GM12875 (cell line): Measurements from ENCODE around the gene FLCN.

Source experiments
- H3K4me3 ChIP-seq: one replicate; pipeline ENCODE4 v1.5.1; 2011; ENCODE audit warnings: low read depth, low read length, control low read depth
- TF ChIP-seq, protein P1 (sequence below): IDR thresholded peaks from 2 replicates; pipeline ENCODE4 v1.5.1; 2011; ENCODE audit warnings: low read depth, mild to moderate bottlenecking, control low read depth, inconsistent platforms, low read length, moderate library complexity, borderline replicate concordance; ENCODE audit not compliant: insufficient read depth

Gene FLCN

DNA sequence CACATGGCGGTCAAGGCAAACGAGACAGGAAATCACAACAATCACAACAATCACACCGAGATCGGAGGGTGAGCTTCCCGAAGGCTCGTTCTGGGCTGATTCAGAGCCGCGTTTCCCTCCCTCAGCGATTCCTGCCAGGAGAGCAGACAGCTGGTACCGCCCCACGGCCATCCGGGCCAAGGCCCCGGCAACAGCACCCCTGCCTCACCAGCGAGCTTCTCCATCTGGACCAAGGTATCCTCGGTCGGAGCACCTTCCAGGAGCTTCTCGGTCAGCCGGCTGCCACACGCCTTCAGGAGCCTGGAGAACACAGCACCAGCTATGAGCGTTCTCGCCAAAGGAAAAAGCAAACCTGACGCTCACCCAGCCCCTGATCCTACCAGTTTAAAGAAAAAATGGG lies 15.6 kb downstream of the FLCN start:
- TF ChIP-seq, protein P1, sequence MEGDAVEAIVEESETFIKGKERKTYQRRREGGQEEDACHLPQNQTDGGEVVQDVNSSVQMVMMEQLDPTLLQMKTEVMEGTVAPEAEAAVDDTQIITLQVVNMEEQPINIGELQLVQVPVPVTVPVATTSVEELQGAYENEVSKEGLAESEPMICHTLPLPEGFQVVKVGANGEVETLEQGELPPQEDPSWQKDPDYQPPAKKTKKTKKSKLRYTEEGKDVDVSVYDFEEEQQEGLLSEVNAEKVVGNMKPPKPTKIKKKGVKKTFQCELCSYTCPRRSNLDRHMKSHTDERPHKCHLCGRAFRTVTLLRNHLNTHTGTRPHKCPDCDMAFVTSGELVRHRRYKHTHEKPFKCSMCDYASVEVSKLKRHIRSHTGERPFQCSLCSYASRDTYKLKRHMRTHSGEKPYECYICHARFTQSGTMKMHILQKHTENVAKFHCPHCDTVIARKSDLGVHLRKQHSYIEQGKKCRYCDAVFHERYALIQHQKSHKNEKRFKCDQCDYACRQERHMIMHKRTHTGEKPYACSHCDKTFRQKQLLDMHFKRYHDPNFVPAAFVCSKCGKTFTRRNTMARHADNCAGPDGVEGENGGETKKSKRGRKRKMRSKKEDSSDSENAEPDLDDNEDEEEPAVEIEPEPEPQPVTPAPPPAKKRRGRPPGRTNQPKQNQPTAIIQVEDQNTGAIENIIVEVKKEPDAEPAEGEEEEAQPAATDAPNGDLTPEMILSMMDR = no peak
- H3K4me3 ChIP-seq = no peak overlapping the region

DNA sequence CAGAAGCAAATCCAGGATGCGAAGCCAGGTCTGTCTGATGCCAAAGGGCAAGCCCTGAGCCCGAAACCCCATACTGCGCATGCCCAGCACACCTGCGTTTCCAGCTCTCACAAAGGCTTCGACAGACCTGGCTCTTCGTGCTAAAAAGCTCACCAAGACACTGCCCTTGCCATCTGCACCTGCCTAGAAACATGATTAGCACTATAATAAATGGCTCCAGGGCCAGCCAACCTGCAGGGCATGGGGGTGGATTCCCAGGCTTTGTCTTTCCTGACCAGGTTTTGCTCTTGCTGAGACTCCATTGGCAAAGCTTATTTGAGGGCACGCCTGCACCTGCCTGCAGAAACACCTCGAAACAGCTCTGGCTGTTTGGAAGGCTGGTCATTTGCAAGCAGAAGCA lies 16.4 kb downstream of the FLCN start:
- H3K4me3 ChIP-seq = no peak overlapping the region
- TF ChIP-seq, protein P1 = no peak

DNA sequence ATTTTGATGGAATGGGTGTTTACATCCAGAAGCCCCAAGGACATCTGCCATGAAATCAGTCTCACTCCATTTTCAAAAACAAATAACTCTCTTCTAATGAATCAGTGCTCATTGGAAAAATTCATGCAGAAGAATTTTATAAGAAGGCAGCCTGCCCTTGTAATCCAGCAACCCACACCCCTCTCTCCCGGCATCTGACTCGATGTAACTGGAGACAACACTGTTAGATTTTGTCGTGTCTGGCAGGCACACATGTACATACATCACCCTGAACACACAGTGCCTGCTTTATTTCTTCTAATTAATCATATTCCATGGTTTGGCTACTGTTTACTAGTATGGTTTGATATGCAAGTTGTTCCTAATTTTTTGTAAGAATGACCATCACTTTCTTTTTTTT lies 19.0 kb downstream of the FLCN start:
- H3K4me3 ChIP-seq = no peak overlapping the region
- TF ChIP-seq, protein P1 = no peak

DNA sequence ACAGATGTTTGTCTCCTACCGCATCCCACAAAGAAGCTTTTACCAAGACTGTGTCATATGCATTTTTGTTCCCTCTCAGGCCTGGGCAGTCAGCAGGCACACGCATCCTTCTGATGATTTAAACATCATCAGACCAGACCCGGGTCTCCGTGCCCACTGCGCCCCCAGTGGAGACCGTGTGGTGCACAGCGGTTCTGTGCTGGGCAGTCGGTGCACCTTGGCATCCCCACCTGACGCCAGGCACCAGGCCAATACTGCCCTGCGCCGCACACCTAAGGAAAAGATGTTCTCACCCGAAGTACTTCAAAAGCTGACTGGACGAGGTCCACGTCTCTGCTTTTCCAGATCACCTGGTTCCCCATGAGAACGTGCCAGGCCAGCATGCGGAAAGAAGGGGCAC lies 20.2 kb downstream of the FLCN start:
- no peak overlapping the region for H3K4me3 ChIP-seq
- TF ChIP-seq, protein P1 = no peak

DNA sequence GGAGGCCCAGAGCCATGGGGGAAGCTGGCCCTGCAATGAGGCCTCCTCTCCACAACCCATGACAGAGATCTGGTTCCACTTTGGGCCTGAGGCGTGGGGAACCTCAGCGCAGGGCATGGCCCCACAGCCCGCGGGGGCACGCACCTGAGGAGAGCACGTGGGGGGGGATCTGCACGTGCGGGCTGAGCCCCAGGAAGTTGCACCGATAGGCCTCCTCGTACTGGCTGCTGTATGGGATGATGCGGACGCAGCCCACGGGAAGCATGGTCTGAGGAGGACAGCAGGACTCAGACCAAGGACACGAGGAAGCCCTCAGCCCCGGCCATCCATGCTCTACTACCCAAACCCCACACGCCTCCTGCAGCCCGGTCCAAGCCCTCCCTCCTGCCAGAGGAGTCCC lies 20.7 kb downstream of the FLCN start:
- H3K4me3 ChIP-seq = no peak overlapping the region
- TF ChIP-seq, protein P1 = no peak

DNA sequence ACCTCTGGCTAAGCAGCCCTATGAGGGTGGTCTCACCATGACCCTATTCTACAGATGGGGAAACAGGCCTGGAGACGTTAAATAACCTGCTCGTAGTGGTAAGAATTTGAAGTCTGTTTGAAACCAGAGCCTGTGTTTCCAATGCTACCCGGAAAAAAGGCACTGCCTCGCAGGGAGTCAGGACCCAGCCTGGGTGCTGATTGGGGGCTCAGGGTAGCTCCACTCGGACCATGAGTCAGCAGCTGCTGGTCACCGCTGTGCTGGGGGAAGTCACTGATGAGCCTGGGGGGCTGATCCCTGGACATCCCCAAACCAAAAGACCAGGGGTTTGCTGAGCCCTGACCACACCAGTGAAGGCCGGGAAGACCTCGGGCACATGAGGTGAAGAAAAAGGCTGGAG lies 21.4 kb downstream of the FLCN start:
- H3K4me3 ChIP-seq = no peak overlapping the region
- TF ChIP-seq, protein P1 = no peak

DNA sequence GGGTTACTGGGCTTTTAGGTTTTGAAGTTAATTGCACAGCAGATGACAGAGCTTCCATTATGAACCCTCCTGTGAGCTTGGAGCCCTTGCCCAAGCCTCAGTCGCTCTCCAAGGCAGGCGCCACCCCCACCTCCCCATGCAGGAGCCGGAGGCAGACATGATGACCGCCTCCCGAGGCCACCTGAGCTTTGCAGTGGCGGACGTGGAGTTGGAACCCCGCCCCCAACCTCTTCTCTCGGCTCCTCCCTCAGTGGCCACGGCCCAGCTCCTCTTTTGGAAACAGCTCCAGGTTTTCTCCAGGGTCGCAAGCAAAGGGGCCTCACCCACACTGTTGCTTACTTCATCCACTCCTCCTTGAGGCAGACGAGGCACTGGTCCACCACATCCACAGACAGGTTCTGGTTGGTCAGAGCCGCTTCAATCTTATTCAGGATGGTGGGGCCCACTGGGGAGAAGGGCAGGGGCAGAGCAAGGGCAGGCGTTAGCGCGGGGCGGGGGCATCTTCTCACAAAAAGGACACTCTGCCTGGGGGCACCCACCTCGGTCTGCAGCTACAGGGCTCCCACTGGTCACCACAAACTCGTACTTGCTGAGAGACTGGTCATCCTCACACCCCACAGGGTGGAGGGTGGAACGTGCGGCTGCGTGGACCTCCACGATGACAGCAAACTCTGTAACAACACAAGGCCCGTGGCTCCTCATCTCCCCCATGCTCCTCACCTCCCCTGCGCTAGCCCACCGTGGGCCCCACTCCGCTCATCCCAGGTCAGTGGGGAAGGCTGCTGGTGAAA lies 22.1 kb downstream of the FLCN start:
- TF ChIP-seq, protein P1 = no peak
- H3K4me3 ChIP-seq = no peak overlapping the region
